Pancreas (tissue), 10 donors: Measurements from ENCODE around the gene DNMBP. TPM values are rescaled to one million over a fixed set of nuclear protein-coding genes. Genes with fewer than 3 reads are reported as not detected.
A peak's percentile ranks its signal among the peaks of the same experiment; 100 is the strongest.
"Not testable (repeated sequence)": the region's sequence is repeated elsewhere in the genome, so short reads cannot be mapped to it uniquely, and the experiment has no call there.

Experiments
- ATAC-seq, 4 donors: fragments of 200-7000 bp; cut with Tn5 transposase; one replicate each; pipeline versions ENCODE4 v1.8.0 to v1.9.1; 2020; ENCODE audit warnings: mild to moderate bottlenecking in 4 of 4, moderate library complexity in 4 of 4
- DNase-seq, 6 donors: peaks; one replicate each; pipeline ENCODE4 v3.0.0-alpha.2; 2020
- FAIRE-seq: peaks from 2 replicates; lab custom pipeline; 2012; peaks lifted over from hg19 to GRCh38; lab: Jason Lieb, UNC
- H3K27ac ChIP-seq, 4 donors: fragments of 200-600 bp; sonication (generic); 1 replicate in 3 of 4; 2 replicates in 1 of 4; pipeline versions ENCODE4 v1.5.0 to v1.8.0; 2020
- H3K27me3 ChIP-seq, 4 donors: fragments of 200-600 bp; one replicate each; pipeline ENCODE4 v1.8.0; 2021
- H3K36me3 ChIP-seq, 3 donors: fragments of 200-600 bp; sonication (generic) in 1 of 3; one replicate each; pipeline versions ENCODE4 v1.5.0 to v1.8.0; 2020 to 2021
- H3K4me1 ChIP-seq, 3 donors: fragments of 200-600 bp; one replicate each; pipeline ENCODE4 v1.8.0; 2021
- H3K4me3 ChIP-seq, 4 donors: fragments of 200-600 bp; sonication (generic) in 2 of 4; one replicate each; pipeline versions ENCODE4 v1.5.0 to v1.8.0; 2020 to 2021
- H3K9me3 ChIP-seq, 4 donors: fragments of 200-600 bp; one replicate each; pipeline ENCODE4 v1.8.0; 2021
- WGBS, 2 donors: extraction: QIAGEN DNeasy Blood & Tissue Kit; methylation state at CpG; one replicate each; pipeline ENCODE4 v1.1.7; 2013; 5-methylcytosine and 5-hydroxymethylcytosine counted together
- intact Hi-C, 3 donors: fragments of 100-400 bp; cut with DNase I; formaldehyde crosslinking; loops; one replicate each; pipeline versions ENCODE4 v1.11.1 to v1.14.2; 2022
- polyA plus RNA-seq, 2 donors: library from polyadenylated mRNA; stranded (reverse); fragments of 200-250 nt; gene quantifications; one replicate each; pipeline ENCODE4 v1.2.3, GENCODE V29; 2013
- total RNA-seq, 6 donors: library from RNA; stranded (reverse); fragmentation: NEBNext Ultra II Directional in 4 of 6; extraction: Animal tissue kit (Norgen Biotek cat#: 25700) in 4 of 6; gene quantifications; one replicate each; pipeline versions ENCODE4 v1.2.1 to v1.2.4, GENCODE V29; 2021 to 2023
- TF ChIP-seq, protein P1 (sequence below), 4 donors: fragments of 200-600 bp; sonication (generic) in 3 of 4; IDR thresholded peaks; one replicate each; pipeline versions ENCODE4 v1.5.0 to v1.8.0; 2021; ENCODE audit warnings: antibody characterized with exemption in 4 of 4
- donor health status: healthy with polysubstance abuse.
- donor health status: DM: no; HTN: no; CAD: no; lungs with moderate emphysema.
- donor health status: DM: no; HTN: no; CAD: no.
- donor health status: control.
- donor health status: control.
- donor health status: Bipolar disorder and iron deficiency.
- donor health status: DM: yes; HTN: yes; CAD: no.
- donor health status: DM: no; HTN: no; CAD: no.
- donor health status: DM: no; HTN: no; CAD: no.
- donor health status: DM: yes; HTN: yes; CAD: no.

The DNMBP gene
- total and polyA plus RNA-seq, 8 donors = 8.9 to 17.9 (median 11.2) TPM

GRCh38 chr10:99958302-99958701 is 51.4 kb downstream of the DNMBP start:
- WGBS, 2 donors = 72 to 76% methylated on average over 2 of the region's 2 CpGs
- TF ChIP-seq, protein P1, sequence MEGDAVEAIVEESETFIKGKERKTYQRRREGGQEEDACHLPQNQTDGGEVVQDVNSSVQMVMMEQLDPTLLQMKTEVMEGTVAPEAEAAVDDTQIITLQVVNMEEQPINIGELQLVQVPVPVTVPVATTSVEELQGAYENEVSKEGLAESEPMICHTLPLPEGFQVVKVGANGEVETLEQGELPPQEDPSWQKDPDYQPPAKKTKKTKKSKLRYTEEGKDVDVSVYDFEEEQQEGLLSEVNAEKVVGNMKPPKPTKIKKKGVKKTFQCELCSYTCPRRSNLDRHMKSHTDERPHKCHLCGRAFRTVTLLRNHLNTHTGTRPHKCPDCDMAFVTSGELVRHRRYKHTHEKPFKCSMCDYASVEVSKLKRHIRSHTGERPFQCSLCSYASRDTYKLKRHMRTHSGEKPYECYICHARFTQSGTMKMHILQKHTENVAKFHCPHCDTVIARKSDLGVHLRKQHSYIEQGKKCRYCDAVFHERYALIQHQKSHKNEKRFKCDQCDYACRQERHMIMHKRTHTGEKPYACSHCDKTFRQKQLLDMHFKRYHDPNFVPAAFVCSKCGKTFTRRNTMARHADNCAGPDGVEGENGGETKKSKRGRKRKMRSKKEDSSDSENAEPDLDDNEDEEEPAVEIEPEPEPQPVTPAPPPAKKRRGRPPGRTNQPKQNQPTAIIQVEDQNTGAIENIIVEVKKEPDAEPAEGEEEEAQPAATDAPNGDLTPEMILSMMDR (IDR thresholded peaks at IDR 0.05) = no peak
- Histone ChIP-seq H3K36me3 (peaks cover 0 to 7% (median 0%) of the 10 kb centered on the region in 3 donors), H3K4me3 (no peak overlapping the region), H3K27me3 (no peaks in the 10 kb centered on the region), H3K9me3 (no peaks in the 10 kb centered on the region), H3K4me1 (no peaks in the 10 kb centered on the region), H3K27ac (no peak overlapping the region)
- ATAC-seq (no peak), DNase-seq (no peak), FAIRE-seq (no peak)
- intact Hi-C loops = no loop called here

DNA sequence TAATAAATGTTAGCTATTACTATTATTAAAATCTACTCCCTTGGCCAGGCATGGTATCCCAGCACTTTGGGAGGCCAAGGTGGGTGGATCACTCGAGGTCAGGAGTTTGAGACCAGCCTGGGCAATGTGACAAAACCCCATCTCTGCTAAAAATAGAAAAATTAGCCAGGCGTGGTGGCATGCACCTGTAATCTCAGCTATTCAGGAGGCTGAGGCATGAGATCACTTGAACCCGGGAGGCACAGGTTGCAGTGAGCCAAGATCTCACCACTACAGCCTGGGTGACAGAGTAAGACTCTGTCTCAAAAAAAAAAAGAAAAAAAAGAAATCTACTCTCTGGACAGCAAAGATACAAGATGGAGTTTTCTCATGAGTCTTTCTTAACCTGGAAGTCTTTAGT is 56.2 kb downstream of the DNMBP start:
- H3K27me3 ChIP-seq, H3K9me3 ChIP-seq, H3K27ac ChIP-seq, DNase-seq, ATAC-seq, H3K4me3 ChIP-seq, FAIRE-seq, intact Hi-C loops, H3K4me1 ChIP-seq: not testable (repeated sequence)
- peaks cover 0 to 11% (median 0%) of the 10 kb centered on the region in 3 donors for H3K36me3 ChIP-seq
- WGBS, 2 donors = 91% methylated on average over 3 of the region's 3 CpGs

- DNase-seq (no peak), FAIRE-seq (no peak), ATAC-seq (no peak)
- intact Hi-C loops = no loop called here
- Histone ChIP-seq H3K9me3 (no peaks in the 10 kb centered on the region), H3K4me3 (no peak overlapping the region), H3K36me3 (peaks cover 0 to 11% (median 0%) of the 10 kb centered on the region in 3 donors), H3K27ac (no peak overlapping the region), H3K27me3 (no peaks in the 10 kb centered on the region), H3K4me1 (no peaks in the 10 kb centered on the region)
- WGBS, 2 donors = 87% methylated on average over 2 of the region's 2 CpGs
- TF ChIP-seq, protein P1 (IDR thresholded peaks at IDR 0.05) = no peak
These were observed 56.9 kb downstream of the DNMBP start for GRCh38 chr10:99952799-99953198.

- H3K36me3 ChIP-seq, DNase-seq, H3K27ac ChIP-seq, FAIRE-seq, H3K9me3 ChIP-seq, H3K27me3 ChIP-seq, intact Hi-C loops, H3K4me3 ChIP-seq, ATAC-seq: not testable (repeated sequence)
- peaks cover 15 to 20% (median 16%) of the 10 kb centered on the region in 3 donors for H3K4me1 ChIP-seq
- 96 to 98% methylated on average over 2 of the region's 2 CpGs for WGBS, 2 donors
These were observed 63.7 kb downstream of the DNMBP start for GRCh38 chr10:99946051-99946450.

GRCh38 chr10:99945263-99945662 is 64.5 kb downstream of the DNMBP start:
- Histone ChIP-seq H3K36me3 (no peaks in the 10 kb centered on the region), H3K4me3 (no peak overlapping the region), H3K4me1 (peaks cover 15 to 20% (median 16%) of the 10 kb centered on the region in 3 donors), H3K27ac (peak overlapping the region; percentile 19 to 61 (median 58)), H3K27me3 (no peaks in the 10 kb centered on the region), H3K9me3 (no peaks in the 10 kb centered on the region)
- peak; percentile 95 to 99 (median 97) for ATAC-seq
- peak in 4 of 6 donors; percentile 56 to 82 (median 78) for DNase-seq
- 19 to 29% methylated on average over 4 of the region's 4 CpGs for WGBS, 2 donors
- intact Hi-C loops = no loop called here
- peak; percentile 23 for FAIRE-seq
- TF ChIP-seq, protein P1 (IDR thresholded peaks at IDR 0.05) = no peak

DNA sequence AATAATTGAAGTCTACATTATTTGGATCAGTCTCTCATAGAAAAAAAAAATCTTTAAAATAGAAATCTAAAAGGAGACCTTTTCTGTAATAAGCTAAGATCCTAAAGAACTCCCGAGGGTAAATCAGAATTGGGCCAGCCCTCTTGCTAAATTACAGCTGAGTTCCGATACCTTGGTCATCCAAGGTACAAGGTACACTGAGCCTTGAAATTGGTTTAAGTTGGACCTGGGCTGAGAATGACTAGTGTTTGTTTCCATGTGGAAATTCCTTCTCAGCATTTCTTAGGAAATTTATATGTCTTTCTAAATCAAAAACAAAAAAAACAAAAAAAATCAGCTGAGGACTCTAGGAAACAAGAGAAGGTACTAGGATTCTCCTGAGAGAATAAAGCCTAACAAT is 64.9 kb downstream of the DNMBP start:
- 43 to 44% methylated on average over 2 of the region's 2 CpGs for WGBS, 2 donors
- peak; percentile 65 to 77 (median 67) for ATAC-seq
- Histone ChIP-seq H3K4me3 (no peak overlapping the region), H3K4me1 (peaks cover 15 to 20% (median 16%) of the 10 kb centered on the region in 3 donors), H3K27me3 (no peaks in the 10 kb centered on the region), H3K36me3 (no peaks in the 10 kb centered on the region), H3K9me3 (no peaks in the 10 kb centered on the region), H3K27ac (peak overlapping the region; percentile 19 to 61 (median 58))
- no peak for FAIRE-seq
- intact Hi-C loops = no loop called here
- TF ChIP-seq, protein P1 (IDR thresholded peaks at IDR 0.05) = no peak
- DNase-seq = no peak
